GM13976 (cell line): ENCODE measurements around the gene RER1.

Experiments used
- DNase-seq: peaks from one replicate; pipeline ENCODE4 v3.0.0; 2012; ENCODE audit warnings: low spot score
- CTCF ChIP-seq: IDR thresholded peaks from 2 replicates; pipeline ENCODE4 v1.5.1; 2012; ENCODE audit warnings: borderline replicate concordance, mild to moderate bottlenecking; ENCODE audit not compliant: insufficient read depth; ENCODE audit errors: extremely low read depth, missing control alignments, control extremely low read depth
- in situ Hi-C: fragments of 300-500 bp; cut with MboI; formaldehyde crosslinking; loops from one replicate; pipeline ENCODE4 v1.12.0; 2022; ENCODE audit warnings: low sequenced_read_pairs, mixed read lengths, inconsistent platforms; ENCODE audit not compliant: unreplicated experiment

RER1 gene

GRCh38 chr1:2381741-2382620 lies 9.7 kb upstream of the RER1 start:
- peak; percentile 92 for TF ChIP-seq CTCF
- in situ Hi-C loops: no loop called here
- peak; percentile 95 for DNase-seq

GRCh38 chr1:2382621-2383361 lies 8.8 kb upstream of the RER1 start:
- in situ Hi-C loops: no loop called here
- peak; percentile 48 for TF ChIP-seq CTCF
- peak; percentile 75 for DNase-seq

- TF ChIP-seq CTCF: no peak
- DNase-seq: no peak
- in situ Hi-C loops: no loop called here
Measured at GRCh38 chr1:2383576-2383975, 8.1 kb upstream of the RER1 start.

GRCh38 chr1:2384130-2384860 lies 7.3 kb upstream of the RER1 start:
- DNase-seq: no peak

GRCh38 chr1:2384941-2385481 lies 6.6 kb upstream of the RER1 start:
- TF ChIP-seq CTCF: no peak
- DNase-seq: no peak
- in situ Hi-C loops: no loop called here

More at GRCh38 chr1:2384130-2384860, 7.3 kb upstream of the RER1 start:
- in situ Hi-C loops: no loop called here
- TF ChIP-seq CTCF: no peak
